Activated naive CD4-positive, alpha-beta T cell treated with anti-CD3 and anti-CD28 coated beads, Interleukin-2, amount 50 U/mL, for 72 hours (primary cell): Measurements from ENCODE around the gene KRTCAP2. TPM values are rescaled to one million over a fixed set of nuclear protein-coding genes. Genes with fewer than 3 reads are reported as not detected.
A peak's percentile ranks its signal among the peaks of the same experiment; 100 is the strongest.
"Not testable (repeated sequence)": the region's sequence is repeated elsewhere in the genome, so short reads cannot be mapped to it uniquely, and the experiment has no call there.

Experiments
- ATAC-seq, 2 donors: fragments of 150-1000 bp; cut with Tn5 transposase; 2 replicates each; pipeline ENCODE4 v1.10.0; 2021; ENCODE audit warnings: mild to moderate bottlenecking in 2 of 2, moderate library complexity in 2 of 2
- DNase-seq, 2 donors: peaks; one replicate each; pipeline ENCODE4 v3.0.0; 2021 to 2022; ENCODE audit warnings: low spot score in 2 of 2
- H3K27ac Mint-ChIP-seq, 2 donors: one replicate each; pipeline ENCODE4 v1.8.0; 2022; ENCODE audit warnings: mild to moderate bottlenecking in 2 of 2, mixed read lengths in 2 of 2
- H3K36me3 Mint-ChIP-seq, 2 donors: one replicate each; pipeline ENCODE4 v1.8.0; 2022; ENCODE audit warnings: mixed read lengths in 2 of 2
- H3K9me3 Mint-ChIP-seq, 2 donors: one replicate each; pipeline ENCODE4 v1.8.0; 2022; ENCODE audit warnings: mixed read lengths in 2 of 2
- total RNA-seq, 2 donors: library from RNA; stranded (reverse); gene quantifications; one replicate each; pipeline ENCODE4 v1.2.3, GENCODE V29; 2022

KRTCAP2 gene
- total RNA-seq: 100 to 1,000 TPM; 106 to 162 TPM

DNA sequence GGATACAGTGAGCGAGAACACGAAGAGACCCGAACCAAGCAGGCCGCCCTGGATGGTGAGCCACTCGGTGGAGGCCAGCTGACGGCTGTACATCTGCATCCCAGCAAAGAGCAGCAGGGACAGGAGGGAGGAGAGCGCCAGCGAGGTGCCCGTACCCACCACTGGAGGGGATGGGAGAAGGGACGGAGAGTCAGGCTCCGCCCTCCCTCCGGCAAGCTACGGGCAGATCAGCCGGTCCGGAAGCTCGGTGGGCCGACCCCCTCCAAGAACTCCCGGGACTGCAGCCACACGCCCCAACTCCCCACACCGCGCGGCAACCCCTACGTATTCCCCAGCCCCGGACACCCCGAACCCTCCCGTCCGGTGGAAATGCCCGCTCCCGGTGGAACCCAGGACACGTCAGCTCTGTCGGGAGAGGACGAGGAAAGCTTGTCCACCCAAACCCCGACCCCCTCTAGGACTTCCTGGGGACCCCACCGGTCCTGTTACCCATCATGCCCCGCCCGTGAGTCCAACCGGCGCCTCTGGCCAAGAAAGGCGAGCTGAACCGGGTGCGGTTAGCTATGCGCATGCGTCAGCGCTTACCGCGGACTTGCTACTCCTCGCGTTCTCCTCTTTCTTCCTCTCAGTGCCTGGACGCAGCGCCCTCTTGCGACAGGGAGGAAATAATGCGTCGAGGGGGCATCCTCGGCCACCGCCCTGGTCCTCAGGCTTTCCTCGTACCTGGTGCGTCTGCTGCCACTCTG lies at the start of gene KRTCAP2:
Gene KRTCAP2 (minus strand): TSS at position 573 of the 746 bp plus-strand sequence. CDS start 80 bp downstream, at position 493.
- peak within 1 kb of the TSS; percentile 99 to 100 for H3K27ac Mint-ChIP-seq
- peaks cover 17 to 19% of the 10 kb centered on the region in 2 donors for H3K36me3 Mint-ChIP-seq
- no peaks in the 10 kb centered on the region for H3K9me3 Mint-ChIP-seq
- DNase-seq (peak; percentile 94 to 96), ATAC-seq (peak; percentile 78 to 86)

GRCh38 chr1:155220211-155220965 lies 47.3 kb upstream of the KRTCAP2 start:
- H3K9me3 Mint-ChIP-seq, ATAC-seq, DNase-seq, H3K36me3 Mint-ChIP-seq: not testable (repeated sequence)
- peak overlapping the region in 1 of 2 donors; percentile 67 for H3K27ac Mint-ChIP-seq

DNA sequence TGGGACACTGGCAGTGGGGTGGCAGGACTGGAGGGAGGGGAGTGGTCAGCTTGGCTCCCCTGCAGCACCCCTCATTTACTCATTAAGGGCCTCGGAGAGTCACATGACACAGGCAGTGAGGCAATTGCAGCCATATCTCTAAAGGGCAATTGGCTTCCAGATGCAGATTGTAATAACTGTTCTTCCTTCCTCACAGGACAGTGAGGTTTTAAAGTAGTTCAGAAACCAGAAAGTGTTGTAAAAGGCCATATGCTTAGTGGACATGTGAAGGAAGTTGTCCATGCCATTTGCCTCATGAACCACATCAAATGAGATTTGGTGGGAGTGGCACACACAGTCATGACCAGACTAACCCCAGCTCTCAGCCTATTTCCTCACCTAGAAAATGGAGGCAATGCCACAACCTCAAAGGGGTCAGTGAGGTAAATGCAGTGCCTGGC lies 46.5 kb upstream of the KRTCAP2 start:
- ATAC-seq (peak; percentile 60 to 80), DNase-seq (no peak)
- no peaks in the 10 kb centered on the region for H3K9me3 Mint-ChIP-seq
- peak overlapping the region in 1 of 2 donors; percentile 67 for H3K27ac Mint-ChIP-seq
- H3K36me3 Mint-ChIP-seq: no peaks in the 10 kb centered on the region

- H3K9me3 Mint-ChIP-seq: no peaks in the 10 kb centered on the region
- H3K27ac Mint-ChIP-seq: peak overlapping the region in 1 of 2 donors; percentile 67
- ATAC-seq (peak; percentile 28 to 68), DNase-seq (peak in 1 of 2 donors; percentile 36)
- H3K36me3 Mint-ChIP-seq: no peaks in the 10 kb centered on the region
These were observed 45.9 kb upstream of the KRTCAP2 start for GRCh38 chr1:155218854-155219591.

GRCh38 chr1:155214702-155215101 lies 41.6 kb upstream of the KRTCAP2 start:
- H3K9me3 Mint-ChIP-seq, H3K36me3 Mint-ChIP-seq, ATAC-seq, DNase-seq: not testable (repeated sequence)
- H3K27ac Mint-ChIP-seq: peak overlapping the region in 1 of 2 donors; percentile 6

- not testable (repeated sequence) for H3K9me3 Mint-ChIP-seq, H3K36me3 Mint-ChIP-seq, ATAC-seq, DNase-seq, H3K27ac Mint-ChIP-seq
These were observed 38.9 kb upstream of the KRTCAP2 start for GRCh38 chr1:155212051-155212440.

DNA sequence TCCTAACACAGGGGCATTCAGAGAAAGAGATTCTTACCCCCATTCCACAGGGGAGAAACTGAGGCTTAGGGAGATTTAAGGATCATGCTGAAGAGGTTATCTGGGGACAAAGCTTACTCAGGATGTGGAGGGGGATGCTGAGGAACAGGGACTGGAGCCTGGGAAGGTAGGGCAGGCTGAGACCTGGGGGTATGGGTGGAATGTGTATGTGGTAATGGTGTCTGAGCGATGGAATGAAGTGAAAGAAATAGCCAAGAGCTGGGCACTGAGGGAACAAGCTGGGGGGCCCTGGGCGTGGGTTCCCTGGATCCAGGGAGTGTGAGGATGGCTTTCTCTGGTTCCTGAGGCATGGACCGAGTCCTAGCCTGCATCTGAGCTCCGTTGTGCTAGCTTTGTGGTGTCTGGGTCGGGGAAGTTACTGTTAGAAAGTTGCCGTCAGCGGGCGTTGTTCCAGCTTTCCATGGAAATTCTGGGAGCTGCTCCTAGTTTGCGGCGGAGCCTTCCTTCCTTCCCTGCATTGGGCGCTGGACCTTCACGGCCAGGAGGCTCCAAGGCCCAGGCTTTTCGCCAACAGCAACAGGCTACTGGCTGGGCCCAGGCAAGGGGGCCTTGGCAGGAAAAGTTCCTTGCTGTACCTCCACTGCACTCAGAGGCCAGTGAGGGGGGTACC lies 38.4 kb upstream of the KRTCAP2 start:
- DNase-seq, H3K27ac Mint-ChIP-seq, ATAC-seq, H3K36me3 Mint-ChIP-seq, H3K9me3 Mint-ChIP-seq: not testable (repeated sequence)

DNA sequence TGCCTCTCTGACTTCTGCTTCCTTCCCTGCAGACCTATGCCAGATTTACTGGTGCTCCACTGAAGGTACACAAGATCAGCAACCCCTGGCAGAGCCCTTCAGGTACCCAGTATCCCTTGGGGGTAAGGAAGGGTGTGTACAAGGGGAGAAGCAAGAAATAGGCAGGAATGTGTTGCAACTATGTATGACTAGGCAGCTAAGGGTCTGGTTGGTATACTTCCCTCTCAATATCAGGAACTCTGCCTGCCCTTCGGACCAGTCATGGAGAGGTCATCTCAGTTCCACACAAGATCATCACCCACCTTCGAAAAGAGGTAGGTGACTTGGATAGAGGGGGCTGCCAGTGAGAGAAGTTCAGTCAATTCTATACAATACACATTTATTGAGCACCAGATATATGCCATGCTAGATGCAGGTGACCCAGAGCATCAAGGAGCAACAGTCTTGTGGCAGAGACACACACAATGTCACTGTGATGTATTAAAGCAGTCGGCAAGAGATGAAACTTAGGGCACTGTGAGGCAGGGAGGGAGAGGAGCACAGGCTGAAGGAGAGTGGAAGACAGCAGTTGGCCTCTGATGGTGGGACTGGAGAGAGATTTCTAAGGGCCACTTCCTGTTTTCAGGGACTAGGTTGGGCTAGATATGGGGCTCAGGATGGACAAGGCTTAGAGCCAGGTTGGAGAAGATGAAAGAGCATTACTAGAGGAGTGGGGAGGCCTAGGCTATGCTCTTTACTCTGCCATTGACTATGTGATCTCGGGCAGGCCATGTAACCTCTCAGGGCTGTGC lies 37.4 kb upstream of the KRTCAP2 start:
- Mint-ChIP-seq H3K9me3 (no peaks in the 10 kb centered on the region), H3K27ac (no peak overlapping the region), H3K36me3 (no peaks in the 10 kb centered on the region)
- ATAC-seq: no peak
- DNase-seq: no peak

DNA sequence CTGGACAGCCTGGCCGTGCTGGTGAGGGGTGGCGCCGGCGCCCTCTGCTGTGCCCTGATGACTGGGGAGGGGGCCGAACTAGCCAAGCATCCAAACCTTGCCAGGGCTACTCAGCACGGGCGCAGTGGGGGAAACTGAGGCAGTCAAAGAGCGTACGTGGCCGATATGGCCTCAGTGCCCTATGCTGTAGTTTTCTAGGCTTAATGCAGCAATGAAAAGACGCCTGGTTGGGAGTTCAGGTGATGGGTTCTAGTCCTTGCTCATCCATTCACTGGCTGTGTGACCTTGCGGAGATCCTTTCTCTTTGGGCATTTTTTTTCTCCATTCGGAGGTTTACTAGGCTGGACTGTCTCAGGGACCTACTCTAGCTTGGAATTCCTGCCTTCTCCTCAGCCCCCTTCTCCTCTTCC lies 36.2 kb upstream of the KRTCAP2 start:
- DNase-seq: no peak
- Mint-ChIP-seq H3K9me3 (no peaks in the 10 kb centered on the region), H3K27ac (peak overlapping the region; percentile 91 to 93), H3K36me3 (no peaks in the 10 kb centered on the region)
- ATAC-seq: no peak

DNA sequence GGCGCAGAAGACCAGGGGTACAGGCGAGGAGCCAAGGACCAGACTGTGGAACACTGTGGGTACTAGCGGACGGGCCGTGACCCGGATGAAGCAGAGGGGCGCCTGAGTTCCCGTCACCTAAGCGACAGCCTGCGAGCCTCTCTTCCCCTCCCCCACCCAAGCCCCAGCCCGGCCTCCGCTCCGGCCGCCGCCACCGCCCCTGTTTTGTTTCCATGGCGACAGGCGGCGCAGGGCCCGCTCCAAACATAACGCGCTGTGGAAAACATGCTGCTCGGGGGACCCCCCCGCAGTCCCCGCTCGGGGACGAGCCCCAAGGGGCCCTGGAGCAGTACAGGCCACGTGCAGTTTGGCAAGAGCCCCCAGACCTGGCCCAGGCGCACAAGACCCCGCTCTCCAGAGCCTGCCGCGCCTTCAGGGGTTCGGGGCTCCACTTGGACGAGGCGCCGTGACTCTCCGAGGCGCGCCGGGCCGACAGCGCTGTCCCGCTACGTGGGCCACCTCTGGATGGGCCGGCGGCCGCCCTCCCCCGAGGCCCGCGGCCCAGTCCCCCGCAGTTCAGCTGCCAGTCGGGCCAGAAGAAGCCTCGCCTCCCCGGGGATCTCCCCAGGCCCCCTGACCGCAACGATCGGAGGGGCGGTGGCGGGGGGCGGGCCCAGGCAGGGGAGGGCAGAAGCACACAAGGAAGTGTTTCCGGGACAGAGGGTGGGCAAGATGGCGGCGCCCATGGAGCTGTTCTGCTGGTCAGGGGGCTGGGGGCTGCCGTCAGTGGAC lies 35.6 kb upstream of the KRTCAP2 start, which contains the start of gene MTX1:
Gene MTX1 (plus strand): TSS at position 155 of the 771 bp plus-strand sequence. CDS start 110 bp downstream, at position 265.
- Mint-ChIP-seq H3K36me3 (no peaks in the 10 kb centered on the region), H3K27ac (peak within 1 kb of the TSS; percentile 93 to 96), H3K9me3 (no peaks in the 10 kb centered on the region)
- ATAC-seq (peak; percentile 85 to 89), DNase-seq (peak; percentile 84 to 88)

GRCh38 chr1:155207806-155208540 lies 34.9 kb upstream of the KRTCAP2 start, which contains the start of gene THBS3:
THBS3 (minus strand) TSS chr1:155207897; CDS start chr1:155207876, 21 bp downstream.
- Mint-ChIP-seq H3K27ac (peak within 1 kb of the TSS; percentile 93 to 96), H3K9me3 (no peaks in the 10 kb centered on the region), H3K36me3 (no peaks in the 10 kb centered on the region)
- ATAC-seq (no peak), DNase-seq (no peak)

DNA sequence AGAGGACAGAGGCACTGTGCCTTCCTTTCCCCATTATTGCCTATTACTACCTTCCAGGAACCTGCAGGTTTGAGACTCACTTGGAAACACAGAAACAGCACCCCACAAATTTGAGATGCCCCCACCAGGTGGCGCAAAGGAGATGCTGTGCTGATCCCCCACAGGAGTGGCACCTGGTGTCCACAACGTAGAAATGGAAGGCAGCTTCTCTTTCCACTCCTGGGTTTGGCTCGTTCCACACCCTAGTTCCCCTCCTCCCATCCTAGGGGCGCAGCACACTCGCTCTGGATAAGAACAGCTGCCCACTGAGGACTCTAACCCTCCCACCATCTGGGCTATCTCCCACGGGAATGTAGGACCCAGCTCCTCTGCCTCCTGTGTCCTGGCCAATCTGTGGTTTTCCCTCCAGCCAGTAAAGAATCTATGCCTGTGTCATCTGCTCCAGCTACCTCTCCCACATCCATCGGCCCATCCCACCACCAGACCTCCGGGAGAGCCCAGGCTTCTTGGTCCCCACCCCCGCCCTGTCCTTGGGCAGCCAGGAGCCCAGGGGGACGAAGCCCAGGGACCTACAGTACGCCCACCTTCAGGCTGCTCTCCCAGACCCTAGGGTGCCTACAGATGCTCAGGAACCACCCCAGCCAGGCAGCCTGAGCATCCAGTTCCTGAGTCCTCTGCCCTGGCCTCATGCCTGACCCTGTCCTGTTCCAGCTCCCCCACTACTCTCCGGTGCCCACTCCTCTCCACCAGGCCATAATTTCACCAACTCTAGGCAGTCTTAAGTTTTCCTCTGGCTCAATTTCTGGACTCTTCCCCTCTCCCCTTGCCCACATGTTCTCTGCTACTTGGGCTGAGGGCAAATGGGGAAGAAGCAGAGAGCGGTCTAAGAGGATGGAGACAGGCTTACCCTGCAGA lies 34.0 kb upstream of the KRTCAP2 start:
- DNase-seq: peak; percentile 81 to 96
- no peaks in the 10 kb centered on the region for H3K36me3 Mint-ChIP-seq
- peak overlapping the region; percentile 46 to 93 for H3K27ac Mint-ChIP-seq
- peak; percentile 39 to 53 for ATAC-seq
- H3K9me3 Mint-ChIP-seq: no peaks in the 10 kb centered on the region

GRCh38 chr1:155205969-155206593 lies 33.0 kb upstream of the KRTCAP2 start:
- H3K36me3 Mint-ChIP-seq: no peaks in the 10 kb centered on the region
- peak overlapping the region in 1 of 2 donors; percentile 93 for H3K27ac Mint-ChIP-seq
- no peak for ATAC-seq
- no peaks in the 10 kb centered on the region for H3K9me3 Mint-ChIP-seq
- DNase-seq: no peak
